Neural progenitor cell (in vitro differentiated cells): ENCODE data around the gene SPNS3. TPM values are rescaled to one million over a fixed set of nuclear protein-coding genes. Genes with fewer than 3 reads are reported as not detected.

ENCODE experiments used
- DNase-seq: peaks from one replicate; pipeline ENCODE4 v3.0.0-alpha.2; 2016; ENCODE audit warnings: low spot score
- H2AFZ ChIP-seq: fragments of 200-600 bp; sonication (generic); replicated peaks from 2 replicates; pipeline ENCODE4 v1.6.1; 2016; ENCODE audit warnings: antibody characterized with exemption
- H3F3A ChIP-seq: fragments of 200-600 bp; sonication (generic); 2 replicates; pipeline ENCODE4 v1.6.1; 2016; ENCODE audit warnings: antibody characterized with exemption, low read depth
- H3K27ac ChIP-seq: fragments of 200-600 bp; sonication (generic); 2 replicates; pipeline ENCODE4 v1.5.1; 2016; ENCODE audit warnings: mild to moderate bottlenecking
- H3K27me3 ChIP-seq: fragments of 200-600 bp; sonication (generic); 2 replicates; pipeline ENCODE4 v1.6.1; 2016; ENCODE audit warnings: mild to moderate bottlenecking, moderate library complexity
- H3K36me3 ChIP-seq: fragments of 200-600 bp; sonication (generic); 2 replicates; pipeline ENCODE4 v1.5.1; 2016
- H3K4me1 ChIP-seq: fragments of 200-600 bp; sonication (generic); 2 replicates; pipeline ENCODE4 v1.6.1; 2016; ENCODE audit warnings: mixed run types
- H3K4me2 ChIP-seq: fragments of 200-600 bp; sonication (generic); 2 replicates; pipeline ENCODE4 v1.6.1; 2016
- H3K4me3 ChIP-seq: fragments of 200-600 bp; sonication (generic); 2 replicates; pipeline ENCODE4 v1.5.1; 2016
- H3K79me2 ChIP-seq: fragments of 200-600 bp; sonication (generic); 2 replicates; pipeline ENCODE4 v1.6.1; 2016; ENCODE audit warnings: low read depth
- H3K9ac ChIP-seq: fragments of 200-600 bp; sonication (generic); 2 replicates; pipeline ENCODE4 v1.6.1; 2016
- H3K9me3 ChIP-seq: fragments of 200-600 bp; sonication (generic); 2 replicates; pipeline ENCODE4 v1.5.1; 2016; ENCODE audit warnings: low read depth
- H4K20me1 ChIP-seq: fragments of 200-600 bp; sonication (generic); 2 replicates; pipeline ENCODE4 v1.6.1; 2016; ENCODE audit warnings: low read depth
- H3K27ac Mint-ChIP-seq: 3 replicates; pipeline ENCODE4 v1.8.0; 2021; ENCODE audit warnings: mixed read lengths
- H3K27me3 Mint-ChIP-seq: 2 replicates; pipeline ENCODE4 v1.8.0; 2022; ENCODE audit warnings: low read depth, mild to moderate bottlenecking, inconsistent platforms, moderate library complexity, mixed read lengths; ENCODE audit not compliant: insufficient read depth
- H3K36me3 Mint-ChIP-seq: 3 replicates; pipeline ENCODE4 v1.8.0; 2021; ENCODE audit warnings: mixed read lengths
- H3K4me1 Mint-ChIP-seq: 3 replicates; pipeline ENCODE4 v1.8.0; 2021; ENCODE audit warnings: mixed read lengths
- H3K4me3 Mint-ChIP-seq: 3 replicates; pipeline ENCODE4 v1.8.0; 2021; ENCODE audit warnings: mild to moderate bottlenecking, moderate library complexity, mixed read lengths
- H3K9me3 Mint-ChIP-seq: 3 replicates; pipeline ENCODE4 v1.8.0; 2020; ENCODE audit warnings: mixed read lengths
- CTCF ChIP-seq: fragments of 200-600 bp; sonication (generic); IDR thresholded peaks from 2 replicates; pipeline ENCODE4 v1.5.1; 2017; ENCODE audit warnings: antibody characterized with exemption, mild to moderate bottlenecking
- EZH2 ChIP-seq: fragments of 200-600 bp; sonication (generic); IDR thresholded peaks from 2 replicates; pipeline ENCODE4 v1.6.1; 2017; ENCODE audit warnings: antibody characterized with exemption, mild to moderate bottlenecking, moderate library complexity
- EZH2phosphoT487 ChIP-seq: fragments of 200-600 bp; sonication (generic); IDR thresholded peaks from 2 replicates; pipeline ENCODE4 v1.6.1; 2017; ENCODE audit warnings: antibody characterized with exemption
- total RNA-seq: library from RNA; depleted of rRNA; stranded (reverse); fragments of >200 nt; gene quantifications from 2 replicates; pipeline ENCODE4 v1.2.3, GENCODE V29; 2015; ENCODE audit warnings: low replicate concordance

Gene SPNS3
- total RNA-seq, 1 donor from 2014 or later: not detected

- Mint-ChIP-seq H3K9me3 (no peaks in the 10 kb centered on the region), H3K27me3 (peaks cover 54% of the 10 kb centered on the region), H3K4me1 (peaks cover 17% of the 10 kb centered on the region), H3K36me3 (no peaks in the 10 kb centered on the region), H3K27ac (no peak overlapping the region), H3K4me3 (no peak overlapping the region)
- Histone ChIP-seq H2AFZ (no peak overlapping the region), H3K9me3 (no peaks in the 10 kb centered on the region), H3K27ac (no peak overlapping the region), H3F3A (peaks cover 18% of the 10 kb centered on the region), H3K9ac (no peak overlapping the region), H3K79me2 (no peaks in the 10 kb centered on the region), H3K4me2 (no peak overlapping the region), H3K4me3 (no peak overlapping the region), H3K36me3 (no peaks in the 10 kb centered on the region), H3K4me1 (peaks cover 15% of the 10 kb centered on the region), H3K27me3 (peaks cover 65% of the 10 kb centered on the region), H4K20me1 (peaks cover 26% of the 10 kb centered on the region)
- no peak for DNase-seq
- no peak for TF ChIP-seq EZH2phosphoT487
- TF ChIP-seq EZH2: no peak
- TF ChIP-seq CTCF: no peak
Measured at GRCh38 chr17:4501295-4501949, 67.7 kb downstream of the SPNS3 start.

DNA sequence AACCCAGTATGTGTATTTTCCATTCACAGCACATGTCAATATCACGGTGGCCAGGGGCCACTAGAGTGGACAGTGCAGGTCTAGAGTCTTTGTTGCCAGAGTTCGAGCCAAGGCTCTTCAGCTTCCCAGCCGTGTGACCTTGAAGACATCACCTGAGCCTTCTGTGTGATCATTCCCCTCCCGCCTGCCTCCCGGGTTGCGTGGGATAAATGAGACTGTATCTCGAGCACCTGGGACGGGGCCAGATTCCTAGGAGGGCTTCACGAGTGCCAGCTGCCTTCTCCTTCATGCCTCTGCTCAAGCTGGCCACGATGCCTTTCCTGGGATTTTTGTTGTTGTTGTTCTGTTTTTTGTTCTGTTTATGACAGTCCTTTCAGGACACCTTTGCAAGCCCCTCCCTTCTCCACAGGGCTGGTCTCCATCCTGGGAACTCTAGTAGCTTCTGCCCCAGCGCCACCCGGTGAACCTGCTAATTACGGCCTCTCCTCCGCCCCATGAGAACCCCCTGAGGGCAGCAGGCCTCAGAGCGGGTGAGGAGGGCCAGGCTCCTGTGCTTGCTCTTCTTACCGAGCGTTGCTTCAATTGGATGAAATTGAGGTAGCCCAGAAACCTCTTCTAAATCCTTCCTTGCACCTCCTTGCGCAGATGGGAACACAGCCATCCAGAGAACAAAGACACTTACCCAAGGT lies 68.9 kb downstream of the SPNS3 start:
- Mint-ChIP-seq H3K4me1 (peaks cover 13% of the 10 kb centered on the region), H3K27ac (no peak overlapping the region), H3K9me3 (no peaks in the 10 kb centered on the region), H3K36me3 (no peaks in the 10 kb centered on the region), H3K27me3 (peaks cover 46% of the 10 kb centered on the region), H3K4me3 (no peak overlapping the region)
- no peak overlapping the region for H2AFZ ChIP-seq
- TF ChIP-seq EZH2phosphoT487: no peak
- no peak for TF ChIP-seq CTCF
- no peak for TF ChIP-seq EZH2
- peaks cover 15% of the 10 kb centered on the region for H3K4me1 ChIP-seq
- peaks cover 21% of the 10 kb centered on the region for H4K20me1 ChIP-seq
- no peak overlapping the region for H3K4me3 ChIP-seq
- no peaks in the 10 kb centered on the region for H3K79me2 ChIP-seq
- no peaks in the 10 kb centered on the region for H3K9me3 ChIP-seq
- H3K9ac ChIP-seq: no peak overlapping the region
- peaks cover 53% of the 10 kb centered on the region for H3K27me3 ChIP-seq
- H3K36me3 ChIP-seq: no peaks in the 10 kb centered on the region
- no peak overlapping the region for H3K27ac ChIP-seq
- H3K4me2 ChIP-seq: no peak overlapping the region
- H3F3A ChIP-seq: peaks cover 18% of the 10 kb centered on the region
- DNase-seq: no peak

DNA sequence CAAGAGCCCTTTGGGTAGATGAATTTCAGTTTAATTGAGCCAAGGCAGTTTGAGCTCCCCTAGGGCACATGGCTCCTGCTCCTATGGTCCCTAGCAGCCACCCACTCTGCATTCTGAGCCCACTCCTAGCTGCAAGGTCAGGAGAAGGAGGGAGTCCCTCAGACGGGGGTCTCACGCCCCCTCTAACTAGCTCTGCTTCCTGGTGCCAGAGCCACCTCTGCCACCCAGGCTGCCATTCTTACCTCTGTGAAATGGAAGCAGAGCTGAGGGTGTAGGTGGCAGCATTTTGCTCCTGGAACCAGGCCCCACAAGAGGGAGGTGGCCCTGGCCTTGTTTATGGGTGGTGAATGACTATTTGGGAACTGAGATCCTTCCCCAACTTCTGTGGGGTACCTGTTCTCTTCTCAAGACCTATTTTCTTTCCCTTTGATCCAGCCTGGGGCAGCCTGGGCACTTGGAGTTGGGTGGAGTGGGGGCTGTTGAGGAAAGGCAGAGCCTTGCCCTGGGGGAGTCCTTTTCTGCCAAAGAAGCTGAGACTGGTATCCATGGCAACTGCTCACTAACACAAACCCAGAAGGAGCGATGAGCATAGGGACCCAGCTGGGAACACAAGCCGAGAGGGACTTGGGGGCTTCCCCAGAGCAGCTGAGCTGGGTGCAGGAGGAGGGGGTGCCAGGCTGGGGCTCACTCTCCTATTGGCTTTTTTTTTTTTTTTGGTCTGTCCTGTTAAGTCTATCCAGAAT lies 69.7 kb downstream of the SPNS3 start:
- Histone ChIP-seq H3K79me2 (no peaks in the 10 kb centered on the region), H4K20me1 (peaks cover 16% of the 10 kb centered on the region), H3K9me3 (no peaks in the 10 kb centered on the region), H3K36me3 (no peaks in the 10 kb centered on the region), H3K27me3 (peaks cover 44% of the 10 kb centered on the region), H3K4me3 (no peak overlapping the region), H3K4me2 (no peak overlapping the region), H2AFZ (no peak overlapping the region), H3K9ac (no peak overlapping the region), H3K4me1 (peaks cover 15% of the 10 kb centered on the region), H3K27ac (no peak overlapping the region), H3F3A (peaks cover 18% of the 10 kb centered on the region)
- TF ChIP-seq EZH2 (no peak), EZH2phosphoT487 (no peak)
- Mint-ChIP-seq H3K9me3 (no peaks in the 10 kb centered on the region), H3K27me3 (peaks cover 42% of the 10 kb centered on the region), H3K36me3 (no peaks in the 10 kb centered on the region), H3K27ac (no peak overlapping the region), H3K4me1 (peaks cover 12% of the 10 kb centered on the region), H3K4me3 (peak overlapping the region; percentile 15)
- no peak for DNase-seq
